Measurements from ENCODE around the gene PRKCE. TPM values are rescaled to one million over a fixed set of nuclear protein-coding genes. Genes with fewer than 3 reads are reported as not detected.
A peak's percentile ranks its signal among the peaks of the same experiment; 100 is the strongest.

PRKCE gene
- total RNA-seq, 1 experiment from 2014 or later = 14.8 TPM

DNA sequence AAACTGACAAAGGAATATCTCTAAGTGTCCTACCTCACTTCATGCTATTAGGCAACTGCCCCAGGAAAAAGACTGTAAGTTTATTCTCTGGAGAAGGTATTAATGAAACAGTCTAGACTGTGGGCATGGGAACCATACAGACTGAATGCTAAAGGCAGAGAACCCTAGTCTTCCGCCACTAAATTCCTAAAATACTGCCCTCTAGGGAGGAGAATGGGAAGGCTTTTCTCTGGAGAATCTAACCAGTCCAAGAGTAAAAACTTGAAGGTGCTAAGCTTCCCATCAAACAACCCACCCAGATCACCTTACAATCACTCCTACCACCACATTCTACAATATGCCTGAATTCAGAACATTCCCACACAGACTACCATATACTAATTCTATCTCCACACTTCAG lies 43.8 kb upstream of the PRKCE start:
- H4K20me1 ChIP-seq (ENCODE audit: insufficient read depth) = no peaks in the 10 kb centered on the region
- peaks cover 3 to 4% of the 10 kb centered on the region in 2 experiments; a peak in 1 of 4 replicates for H3K36me3 ChIP-seq (ENCODE audit: control insufficient read depth in 1 of 2, insufficient read depth in 2 of 2, low read length in 2 of 2)
- BruUV-seq (replicated peaks) = no TSS peak
- H3K27ac ChIP-seq (ENCODE audit: low read depth, low read length) = no peak overlapping the region
- H3K9ac ChIP-seq (ENCODE audit: low read length) = no peak overlapping the region
- no peak overlapping the region for H3K4me3 ChIP-seq (replicated peaks in 1 of 2; ENCODE audit: low read depth in 1 of 2, low read length in 2 of 2)
- no peaks in the 10 kb centered on the region for H3K9me2 ChIP-seq (ENCODE audit: insufficient read depth)
- DNase-seq (ENCODE audit: low read depth, low spot score) (peak; percentile 26), ATAC-seq (peak; percentile 37)
- ChIA-PET RAD21 (ENCODE audit: low non-redundant PET in 1 of 2, low total read pairs in 2 of 2, uncharacterized antibody in 2 of 2, unreplicated experiment in 2 of 2) (no interaction called here), CTCF (interaction anchor here (0.6 to 2.4 kb wide), 11 partner anchors 10 to 626 kb away, joined by 3 to 11 read pairs (median 3); no protein-coding TSS in a partner anchor), POLR2A (no interaction called here)
- no peaks in the 10 kb centered on the region for H3K27me3 ChIP-seq (ENCODE audit: insufficient read depth, low read length)
- no peak overlapping the region for H2AFZ ChIP-seq (ENCODE audit: low read depth, low read length, poor library complexity, severe bottlenecking)
- H3K4me2 ChIP-seq (ENCODE audit: low read length) = peak overlapping the region; percentile 10; the same call in 1 of the 2 replicates
- peaks cover 59% of the 10 kb centered on the region for H3K79me2 ChIP-seq (ENCODE audit: insufficient read depth, low read length)
- H3K4me1 ChIP-seq (ENCODE audit: control insufficient read depth in 1 of 2, insufficient read depth in 2 of 2, low read length in 2 of 2) = peaks cover 6 to 33% of the 10 kb centered on the region in 2 experiments
- no peaks in the 10 kb centered on the region for H3K9me3 ChIP-seq (ENCODE audit: control insufficient read depth in 1 of 2, insufficient read depth in 1 of 2, low read depth in 1 of 2, low read length in 2 of 2)
- TF ChIP-seq ATF3 (IDR thresholded peaks at IDR 0.05) = no peak
- TF ChIP-seq EZH2 (IDR thresholded peaks at IDR 0.05) = no peak
- no peak for TF ChIP-seq ZFX (IDR thresholded peaks at IDR 0.05)
- TF ChIP-seq CEBPB (IDR thresholded peaks at IDR 0.05; ENCODE audit: low read depth) = no peak
- TF ChIP-seq ZNF274 (IDR thresholded peaks at IDR 0.05; ENCODE audit: low read depth, low read length) = no peak
- TF ChIP-seq ELF1 (IDR thresholded peaks at IDR 0.05; ENCODE audit: borderline replicate concordance, low read depth) = no peak
- TF ChIP-seq CTCF (IDR thresholded peaks at IDR 0.05 in 2 of 3, conservative IDR thresholded peaks at IDR 0.05 in 1 of 3; ENCODE audit: borderline replicate concordance in 1 of 3, insufficient read depth in 1 of 3, low read depth in 2 of 3, low read length in 2 of 3) = peak; percentile 39 to 76 (median 75); a peak in 5 of 6 replicates
- TF ChIP-seq RAD21 (IDR thresholded peaks at IDR 0.05; ENCODE audit: low read depth) = peak; percentile 30; the same call in 1 of the 2 replicates
- intact Hi-C loops (cut with micrococcal nuclease) = no loop called here
